ENCODE data around the gene F5.

Gene F5

GRCh38 chr1:169586067-169586394, 250 bp downstream of the F5 start:
- no peak for DNase-seq

- no peak for DNase-seq
Measured at GRCh38 chr1:169585181-169585580, 1.1 kb downstream of the F5 start.

GRCh38 chr1:169584483-169585144, 1.7 kb downstream of the F5 start:
- DNase-seq, result no peak

GRCh38 chr1:169577981-169578738, 8.1 kb downstream of the F5 start:
- DNase-seq, result no peak

GRCh38 chr1:169576935-169577331, 9.3 kb downstream of the F5 start:
- DNase-seq, result no peak

GRCh38 chr1:169576241-169576934, 9.9 kb downstream of the F5 start:
- DNase-seq, result no peak

GRCh38 chr1:169574336-169574735, 11.9 kb downstream of the F5 start:
- no peak for DNase-seq

GRCh38 chr1:169572187-169572586, 14.1 kb downstream of the F5 start:
- DNase-seq, result no peak

GRCh38 chr1:169571450-169571849, 14.8 kb downstream of the F5 start:
- DNase-seq, result no peak

GRCh38 chr1:169570172-169570574, 16.1 kb downstream of the F5 start:
- no peak for DNase-seq

- no peak for DNase-seq
Measured at GRCh38 chr1:169568497-169568896, 17.8 kb downstream of the F5 start.

- DNase-seq, result no peak
Measured at GRCh38 chr1:169565335-169566271, 20.7 kb downstream of the F5 start.

GRCh38 chr1:169563650-169564049, 22.6 kb downstream of the F5 start:
- DNase-seq, result no peak

GRCh38 chr1:169563019-169563615, 23.2 kb downstream of the F5 start:
- DNase-seq, result no peak

- DNase-seq, result no peak
Measured at GRCh38 chr1:169561692-169562091, 24.6 kb downstream of the F5 start.

GRCh38 chr1:169557131-169557530, 29.1 kb downstream of the F5 start:
- DNase-seq, result no peak

GRCh38 chr1:169550294-169550693, 36.0 kb downstream of the F5 start:
- DNase-seq, result no peak

- no peak for DNase-seq
Measured at GRCh38 chr1:169548282-169548681, 38.0 kb downstream of the F5 start.

- peak; percentile 5 for DNase-seq
Measured at GRCh38 chr1:169546087-169546995, 39.9 kb downstream of the F5 start.

GRCh38 chr1:169545472-169545871, 40.8 kb downstream of the F5 start:
- DNase-seq, result no peak
